Measurements from ENCODE around the gene GMDS. TPM values are rescaled to one million over a fixed set of nuclear protein-coding genes. Genes with fewer than 3 reads are reported as not detected.

The GMDS gene
- polyA plus RNA-seq, 4 donors = 29.7 to 80.9 (median 73.4) TPM

DNA sequence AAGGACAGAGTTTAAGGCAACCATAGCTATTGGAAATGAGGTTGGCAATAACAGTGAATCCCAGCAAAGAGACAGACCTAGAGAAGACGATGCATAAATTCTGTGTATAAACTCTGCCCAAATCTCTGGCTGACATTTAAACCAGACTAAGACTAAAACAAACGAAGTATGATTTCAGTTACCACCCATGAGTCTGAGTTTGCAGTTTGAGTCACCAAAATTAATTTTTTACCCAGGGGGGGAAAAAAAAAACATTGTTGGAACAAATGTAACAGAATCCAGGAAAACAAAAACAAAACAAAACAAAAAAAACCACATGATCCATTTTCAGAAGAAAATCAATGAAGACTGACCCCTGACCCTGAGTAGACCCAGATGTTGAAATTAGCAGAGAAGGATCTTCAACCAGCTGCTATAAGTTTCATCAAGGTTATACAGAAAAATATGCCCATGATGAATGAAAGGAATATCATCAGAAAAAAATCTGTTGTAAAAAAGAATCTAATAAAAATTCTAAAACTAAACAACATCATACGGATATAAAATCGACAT lies 190.8 kb downstream of the GMDS start:
- DNase-seq (ENCODE audit: low read depth in 4 of 4, low spot score in 3 of 4) = no peak

DNA sequence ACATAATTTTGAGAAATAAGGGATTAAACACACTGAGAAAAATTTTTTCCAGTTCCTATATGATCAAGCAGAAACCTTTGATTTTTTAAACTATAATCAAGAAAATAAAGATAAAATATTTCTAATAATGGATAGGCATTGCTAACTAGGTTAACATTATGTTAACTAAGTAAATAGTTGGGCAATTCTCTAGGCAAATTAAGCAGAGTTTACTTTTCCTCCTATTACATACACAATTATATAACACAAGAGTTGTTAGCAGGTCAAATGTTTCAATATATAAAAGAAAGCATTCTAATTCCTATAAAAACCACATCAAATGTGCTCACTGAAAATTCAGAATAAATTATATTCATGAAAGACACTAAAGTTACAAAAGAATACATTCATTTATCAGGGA lies 191.7 kb downstream of the GMDS start:
- DNase-seq (ENCODE audit: low read depth in 4 of 4, low spot score in 3 of 4) = no peak

DNA sequence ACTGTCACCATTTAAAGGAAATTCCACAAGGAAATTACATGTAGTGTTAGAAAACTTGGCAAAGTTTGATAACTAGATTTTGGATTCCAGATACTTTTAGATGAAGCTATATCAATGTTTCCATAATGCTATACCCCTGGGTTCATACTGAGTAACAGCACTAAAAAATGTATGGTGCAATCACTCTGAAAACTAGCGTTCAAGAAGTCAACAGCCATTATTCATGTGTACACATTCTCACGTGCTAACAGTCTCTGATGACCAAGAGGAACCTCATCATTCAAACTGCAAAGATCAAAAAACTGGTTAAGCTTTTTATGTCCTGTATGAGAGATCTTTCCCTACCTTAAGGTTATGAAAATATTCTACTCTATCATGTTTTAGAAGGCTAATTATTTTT lies 197.6 kb downstream of the GMDS start:
- no peak for DNase-seq (ENCODE audit: low read depth in 4 of 4, low spot score in 3 of 4)

DNA sequence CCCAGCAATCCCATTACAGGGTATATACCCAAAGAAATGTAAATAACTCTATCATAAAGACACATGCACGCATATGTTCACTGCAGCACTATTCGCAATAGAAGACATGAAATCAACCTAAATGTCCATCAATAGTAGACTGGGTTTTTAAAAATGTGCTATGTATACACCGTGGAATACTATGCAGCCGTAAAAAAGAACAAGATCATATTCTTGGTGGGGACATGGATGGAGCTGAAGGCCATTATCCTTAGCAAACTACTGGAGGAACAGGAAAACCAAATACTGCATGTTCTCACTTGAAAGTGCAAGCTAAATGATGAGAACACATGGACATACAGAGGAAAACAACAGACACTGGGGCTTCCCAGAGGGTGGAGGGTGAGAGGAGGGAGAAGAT lies 201.2 kb downstream of the GMDS start:
- DNase-seq (ENCODE audit: low read depth in 4 of 4, low spot score in 3 of 4) = no peak

DNA sequence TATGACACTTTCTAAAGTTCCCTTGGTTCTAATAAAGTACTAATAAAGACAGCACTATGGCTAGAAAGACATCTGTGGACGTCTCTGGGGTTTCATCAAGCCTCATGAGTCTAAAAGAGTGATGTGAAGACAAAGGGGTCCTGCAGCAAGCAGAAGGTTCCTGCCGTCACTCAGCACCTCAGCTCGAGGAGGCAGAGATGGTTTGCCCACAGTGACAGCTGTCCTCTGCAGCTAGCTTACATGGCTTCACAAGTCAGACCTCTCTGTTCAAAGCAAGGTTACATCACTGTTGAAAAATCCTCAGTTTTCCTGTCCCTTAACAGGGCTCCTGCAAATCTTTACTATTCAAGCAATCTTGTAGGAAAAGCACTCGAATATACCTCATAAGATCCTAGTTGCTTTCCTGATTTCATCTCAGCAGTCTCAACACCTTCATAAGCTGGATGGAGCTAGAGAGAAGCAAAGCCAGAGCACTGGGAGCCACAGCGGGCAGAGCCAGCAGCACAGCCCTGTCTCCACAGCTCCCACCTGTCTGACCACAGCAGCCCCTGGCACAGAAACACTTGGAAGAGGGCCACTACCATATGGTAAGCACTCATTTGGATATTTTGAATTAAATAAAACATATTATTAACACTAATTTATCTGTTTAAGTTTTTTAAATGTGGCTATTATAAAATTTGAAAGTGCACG lies 202.3 kb downstream of the GMDS start:
- no peak for DNase-seq (ENCODE audit: low read depth in 4 of 4, low spot score in 3 of 4)

DNA sequence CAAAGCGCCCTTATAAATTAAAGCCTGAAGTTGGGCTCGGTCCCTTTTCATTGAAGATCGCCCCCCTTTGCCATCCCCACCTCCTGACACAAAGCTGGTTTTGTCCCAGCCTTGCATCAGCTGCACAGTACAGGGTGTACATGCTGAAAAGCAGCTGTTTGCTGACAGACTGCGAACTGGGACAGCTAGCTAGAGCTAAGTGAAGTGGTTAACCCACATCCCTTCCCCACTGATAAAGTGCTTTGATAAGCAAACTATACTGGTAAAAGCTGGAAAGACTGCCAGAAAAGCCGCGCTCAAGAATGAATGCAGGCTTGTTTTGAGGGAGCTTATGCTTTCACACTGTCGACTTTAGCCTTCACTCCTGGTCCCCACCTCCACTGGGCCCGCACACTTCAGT lies 207.3 kb downstream of the GMDS start:
- DNase-seq (ENCODE audit: low read depth in 4 of 4, low spot score in 3 of 4) = no peak

DNA sequence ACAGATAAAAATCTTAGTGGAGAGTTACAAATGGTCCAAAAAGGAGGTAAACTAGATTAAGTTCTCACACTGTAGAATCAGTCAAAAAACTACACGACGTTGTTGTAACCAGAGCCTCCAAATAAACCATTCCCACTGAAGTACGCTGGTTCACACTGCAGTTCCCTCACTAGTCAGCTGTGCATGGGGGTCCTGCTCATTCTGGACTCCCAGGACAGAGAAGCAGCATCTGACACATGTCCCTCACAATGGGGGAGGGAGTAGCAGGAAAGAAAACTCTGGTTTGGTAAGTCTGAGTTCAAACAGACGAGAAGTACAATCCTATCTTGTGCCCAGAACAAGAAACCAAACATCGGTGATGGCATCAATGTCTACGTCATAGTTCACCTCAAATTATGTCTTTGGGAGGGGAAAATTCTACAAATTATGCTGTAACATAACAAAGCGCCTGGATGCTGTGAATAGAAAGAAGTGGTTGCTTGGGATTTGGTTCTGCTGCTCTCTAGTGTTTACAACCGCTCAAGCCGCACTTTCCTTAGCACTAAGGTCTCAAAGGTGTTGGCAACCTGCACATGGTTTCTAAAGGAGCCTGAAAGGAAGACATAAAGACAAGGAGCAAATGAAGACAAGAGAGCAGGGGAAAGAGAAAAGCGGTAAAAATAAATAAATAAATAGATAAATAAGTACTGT lies 208.0 kb downstream of the GMDS start:
- no peak for DNase-seq (ENCODE audit: low read depth in 4 of 4, low spot score in 3 of 4)

DNA sequence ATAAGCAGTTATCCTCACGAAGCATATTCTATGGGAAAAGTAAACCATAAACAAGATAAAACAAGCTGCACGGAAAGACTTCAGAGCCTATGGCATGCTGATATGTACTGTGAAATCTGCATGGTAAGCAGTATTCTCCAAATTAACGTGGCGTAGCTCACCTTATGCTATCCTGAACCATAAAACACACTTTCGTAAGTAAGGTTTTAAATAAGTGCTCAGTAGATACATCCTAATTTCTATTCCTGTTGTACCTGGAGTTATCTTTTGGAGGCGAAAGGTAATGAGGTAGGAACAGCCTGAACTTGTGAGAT lies 208.7 kb downstream of the GMDS start:
- no peak for DNase-seq (ENCODE audit: low read depth in 4 of 4, low spot score in 3 of 4)

DNA sequence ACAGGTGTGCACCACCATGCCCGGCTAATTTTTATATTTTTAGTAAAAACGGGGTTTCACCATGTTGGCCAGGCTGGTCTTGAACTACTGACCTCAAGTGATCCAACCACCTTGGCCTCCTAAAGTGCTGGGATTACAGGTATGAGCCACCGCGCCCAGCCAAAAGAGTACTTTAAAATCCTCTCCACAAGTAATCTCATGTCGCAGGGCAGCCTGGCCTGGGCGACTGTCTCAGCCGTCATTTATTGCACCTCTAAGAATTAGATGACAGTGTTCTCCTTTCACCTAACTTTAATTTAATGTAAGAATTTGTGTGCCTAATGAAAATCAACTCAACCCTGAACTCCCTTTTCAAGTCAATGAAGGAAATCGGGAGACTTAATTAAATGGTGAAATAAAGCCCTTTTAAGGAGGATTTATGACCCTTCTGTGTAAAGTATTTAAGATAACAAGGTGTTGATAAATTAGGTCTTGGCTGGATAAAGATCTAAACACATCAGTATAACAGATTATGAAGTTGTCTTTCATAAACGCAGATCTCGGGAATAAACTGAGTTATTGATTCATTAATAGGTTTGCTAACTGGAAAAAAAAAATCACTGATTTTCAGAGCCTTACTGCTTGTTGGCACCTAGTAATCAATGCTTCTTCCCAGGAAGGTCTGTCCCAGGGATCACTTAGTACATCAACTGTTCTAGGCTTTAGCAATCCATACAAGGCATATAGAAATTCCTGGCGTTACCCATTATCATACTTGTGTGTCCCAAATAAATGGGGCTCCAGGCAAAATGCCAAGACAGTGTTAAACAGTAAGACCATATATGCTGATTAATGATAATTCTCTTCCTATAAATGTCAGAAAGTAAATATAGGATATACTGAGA lies 209.3 kb downstream of the GMDS start:
- DNase-seq (ENCODE audit: low read depth in 4 of 4, low spot score in 3 of 4) = no peak

DNA sequence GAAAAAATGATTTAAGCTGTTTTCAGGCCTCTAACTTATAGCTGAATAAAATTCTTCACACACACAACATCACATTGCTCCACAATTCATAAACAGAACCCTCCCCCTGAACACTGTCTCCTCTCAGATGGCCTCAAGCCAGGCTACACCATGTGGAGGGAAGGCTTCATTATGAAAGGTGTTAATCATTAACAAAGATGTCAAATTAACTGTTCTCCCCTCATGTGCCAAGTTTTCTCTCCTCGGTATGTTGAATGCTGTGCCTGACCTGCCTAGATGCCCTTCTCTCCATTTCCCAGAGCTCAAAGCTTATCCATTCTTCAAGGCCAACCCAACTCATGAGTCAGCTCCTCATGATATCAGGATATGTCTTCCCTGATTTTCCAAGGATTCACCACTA lies 210.4 kb downstream of the GMDS start:
- peak in 1 of 4 donors; percentile 34 for DNase-seq (ENCODE audit: low read depth in 4 of 4, low spot score in 3 of 4)

DNA sequence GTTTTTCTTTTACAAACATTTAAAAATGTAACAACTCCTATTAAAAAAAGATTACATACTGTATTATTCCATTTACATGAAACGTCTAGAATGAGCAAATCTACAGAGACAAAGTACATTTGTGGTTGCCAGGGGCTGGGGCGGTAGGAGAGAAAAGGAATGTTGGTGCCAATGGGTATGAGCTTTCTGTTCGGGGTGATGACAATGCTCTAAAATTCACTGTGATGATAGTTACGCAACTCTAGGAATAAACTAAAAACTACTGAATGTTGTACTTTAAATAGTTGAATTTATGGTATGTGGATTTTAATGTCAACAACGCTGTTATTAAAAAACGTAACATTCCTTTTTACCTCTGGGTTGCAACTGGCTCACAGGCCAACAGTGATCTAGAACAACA lies 211.1 kb downstream of the GMDS start:
- no peak for DNase-seq (ENCODE audit: low read depth in 4 of 4, low spot score in 3 of 4)

DNA sequence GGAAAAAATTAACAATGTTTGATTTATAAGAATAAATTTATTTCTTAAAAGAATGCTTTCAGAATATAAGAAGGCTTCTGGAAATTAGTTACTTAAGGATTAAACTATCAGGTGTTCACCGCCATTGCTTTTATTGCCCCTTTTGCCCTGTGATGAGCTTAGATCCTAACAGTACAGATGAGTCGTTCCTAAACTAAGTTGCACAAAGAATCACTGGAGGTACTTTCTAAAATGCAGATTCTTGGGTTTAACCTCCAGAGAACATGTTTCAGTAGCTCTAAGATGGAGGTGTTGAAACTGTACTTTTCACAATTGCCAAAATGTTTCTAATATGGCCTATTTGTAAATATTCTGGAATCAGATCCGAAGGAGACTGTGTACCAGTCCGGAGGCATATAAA lies 211.9 kb downstream of the GMDS start:
- DNase-seq (ENCODE audit: low read depth in 4 of 4, low spot score in 3 of 4) = no peak

DNA sequence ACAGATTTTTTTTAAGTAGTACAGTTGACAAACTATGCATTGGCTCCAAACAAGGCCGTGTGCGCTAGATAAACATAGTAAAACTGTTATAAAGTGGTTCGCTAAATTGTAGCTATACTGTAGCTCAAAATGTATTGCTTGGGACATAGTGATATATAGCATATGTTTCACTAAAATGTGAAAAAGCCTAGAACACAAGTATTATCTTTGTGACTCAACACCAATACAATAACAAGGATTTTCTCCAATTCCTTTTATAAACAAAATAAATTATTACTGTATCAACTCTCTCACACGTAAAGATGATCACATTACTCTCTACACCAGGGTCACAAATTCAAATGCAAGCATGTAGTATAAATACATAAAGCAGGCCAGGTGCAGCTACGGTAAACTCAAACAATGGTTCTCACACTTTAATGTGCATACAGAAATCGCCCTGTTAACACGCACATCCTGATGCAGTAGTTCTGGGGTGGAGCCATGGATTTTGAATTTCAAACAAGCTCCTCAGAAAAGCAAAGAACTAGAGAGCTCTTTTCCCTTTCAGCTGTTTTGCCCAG lies 214.6 kb downstream of the GMDS start:
- DNase-seq (ENCODE audit: low read depth in 4 of 4, low spot score in 3 of 4) = no peak

DNA sequence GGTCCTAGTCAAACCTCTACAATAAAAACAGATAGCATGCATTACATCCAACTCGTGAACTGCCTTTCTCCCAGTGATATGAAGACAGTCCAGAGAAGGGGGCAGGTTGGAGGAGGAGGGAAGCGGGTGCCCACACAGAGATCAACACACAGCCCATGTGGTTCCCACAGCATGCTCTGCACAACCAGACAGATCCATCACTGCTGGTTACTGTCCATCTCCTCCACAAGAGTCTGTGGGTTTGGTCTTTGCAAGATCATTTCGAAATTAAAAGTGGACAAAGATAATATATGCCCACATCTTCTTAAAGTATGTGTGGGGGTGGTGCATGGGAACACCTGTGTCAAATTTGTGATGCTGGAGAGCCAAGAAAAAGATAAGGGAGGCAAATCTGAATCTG lies 215.5 kb downstream of the GMDS start:
- DNase-seq (ENCODE audit: low read depth in 4 of 4, low spot score in 3 of 4) = no peak

DNA sequence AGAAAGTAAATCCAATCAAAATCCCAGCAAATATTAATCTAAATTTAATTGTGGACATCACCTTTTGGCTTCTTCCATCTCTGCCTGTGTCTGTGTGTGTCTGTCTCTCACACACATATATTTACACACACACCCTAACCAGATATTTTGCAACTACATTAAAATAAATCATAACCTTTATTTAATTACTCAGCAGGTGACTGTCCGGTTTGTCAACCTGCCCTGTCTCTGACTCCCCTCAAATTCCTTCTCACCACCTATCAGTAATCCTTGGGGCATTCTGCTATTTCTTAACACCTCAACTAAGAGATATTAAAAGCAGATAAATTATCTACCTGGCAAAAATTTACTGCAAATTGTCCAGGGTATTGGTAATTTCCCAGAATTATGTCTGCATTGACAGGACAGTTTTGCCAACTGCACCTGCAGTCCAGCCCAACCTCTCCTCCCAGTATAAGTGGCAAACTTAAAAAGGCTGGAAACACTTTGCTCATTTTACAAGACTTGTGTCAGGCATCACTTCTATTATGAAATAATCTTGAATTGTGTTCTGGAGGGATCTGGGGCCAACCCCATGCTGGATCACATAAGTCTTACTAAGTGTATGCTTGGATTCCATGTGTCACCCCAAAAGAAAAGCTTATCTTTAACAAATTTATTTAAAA lies 216.1 kb downstream of the GMDS start:
- DNase-seq (ENCODE audit: low read depth in 4 of 4, low spot score in 3 of 4) = no peak

DNA sequence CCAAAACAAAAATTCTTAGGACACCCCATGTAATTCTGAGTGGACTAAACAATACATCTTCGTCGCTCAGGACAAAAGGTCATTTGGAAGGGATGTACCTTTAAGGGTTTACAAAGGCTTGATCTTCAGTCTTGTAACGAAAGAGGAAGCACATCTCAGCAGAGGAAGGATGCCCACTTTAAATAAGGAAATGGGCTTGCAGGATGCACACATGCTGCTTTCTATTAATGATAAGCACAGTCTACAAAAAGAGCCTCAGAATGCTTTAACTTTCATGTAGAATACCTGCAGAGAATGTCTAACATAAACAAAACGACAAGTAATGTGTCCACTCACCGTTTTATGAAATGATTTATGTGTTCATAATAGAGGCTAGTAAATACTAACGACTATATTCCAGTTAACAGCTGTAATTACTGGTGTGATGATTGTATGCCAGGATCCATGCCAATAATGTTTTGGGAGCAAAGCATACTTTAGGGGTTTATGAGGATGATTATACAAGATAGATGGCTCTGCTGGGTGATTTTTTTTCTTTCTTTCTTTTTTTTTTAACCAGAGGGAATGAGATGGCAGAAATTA lies 216.9 kb downstream of the GMDS start:
- DNase-seq (ENCODE audit: low read depth in 4 of 4, low spot score in 3 of 4) = no peak

DNA sequence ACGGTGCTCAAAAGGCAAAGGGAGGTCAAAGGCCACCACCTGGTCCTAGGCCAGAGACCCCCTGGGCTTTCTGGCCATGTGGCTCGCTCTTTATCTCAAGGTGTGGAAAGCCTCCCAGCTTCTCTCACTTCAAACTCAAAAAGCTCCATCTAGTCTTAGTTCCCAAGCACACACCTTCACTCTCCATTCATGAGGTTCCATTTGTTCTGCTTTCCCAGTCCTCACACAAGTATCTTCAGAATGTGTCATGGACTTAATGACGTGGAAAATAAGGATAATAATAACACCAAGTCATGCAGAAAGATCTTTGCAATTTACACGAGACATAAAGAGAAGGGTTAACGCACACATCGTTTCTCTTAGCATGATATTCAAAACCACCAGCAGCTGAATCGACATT lies 219.3 kb downstream of the GMDS start:
- DNase-seq (ENCODE audit: low read depth in 4 of 4, low spot score in 3 of 4) = no peak

DNA sequence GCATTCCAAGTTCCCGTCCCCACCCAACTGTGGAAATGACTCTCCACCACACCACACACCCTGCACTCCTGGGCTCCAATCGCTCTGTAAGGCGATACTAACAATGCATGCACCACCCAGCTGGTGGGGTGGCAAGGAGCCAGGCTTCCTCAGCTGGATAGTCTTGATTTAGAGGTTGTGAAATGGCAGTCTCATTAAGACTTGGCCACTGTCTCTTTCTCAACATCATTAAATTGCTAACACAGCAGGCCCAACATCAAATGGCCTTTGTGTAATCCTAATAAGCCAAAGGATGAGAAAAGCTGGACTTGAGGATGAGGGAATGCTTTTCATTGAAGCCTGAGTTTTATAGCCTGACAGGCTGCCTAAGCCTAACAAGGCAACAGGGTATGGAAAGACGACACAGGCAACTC lies 223.7 kb downstream of the GMDS start:
- DNase-seq (ENCODE audit: low read depth in 4 of 4, low spot score in 3 of 4) = no peak

DNA sequence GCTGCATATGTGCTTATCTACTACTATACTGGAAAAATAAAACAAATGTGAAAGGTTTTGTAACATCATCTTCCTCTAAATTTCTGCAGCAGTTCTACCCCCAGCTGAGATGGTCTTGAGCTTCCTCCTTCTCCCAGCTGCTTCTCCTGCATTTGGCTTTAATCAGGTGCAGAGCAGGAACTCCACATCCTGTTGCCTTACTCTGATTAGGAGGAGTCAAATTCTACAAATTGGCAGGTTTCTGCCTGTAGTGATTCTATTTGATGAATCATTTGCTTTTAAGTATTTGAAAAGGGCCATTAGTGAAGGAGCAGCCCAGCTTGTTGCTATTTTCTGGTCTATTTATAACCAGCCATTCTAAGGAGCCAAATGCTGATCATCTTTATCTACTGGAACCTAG lies 224.5 kb downstream of the GMDS start:
- DNase-seq (ENCODE audit: low read depth in 4 of 4, low spot score in 3 of 4) = no peak

DNA sequence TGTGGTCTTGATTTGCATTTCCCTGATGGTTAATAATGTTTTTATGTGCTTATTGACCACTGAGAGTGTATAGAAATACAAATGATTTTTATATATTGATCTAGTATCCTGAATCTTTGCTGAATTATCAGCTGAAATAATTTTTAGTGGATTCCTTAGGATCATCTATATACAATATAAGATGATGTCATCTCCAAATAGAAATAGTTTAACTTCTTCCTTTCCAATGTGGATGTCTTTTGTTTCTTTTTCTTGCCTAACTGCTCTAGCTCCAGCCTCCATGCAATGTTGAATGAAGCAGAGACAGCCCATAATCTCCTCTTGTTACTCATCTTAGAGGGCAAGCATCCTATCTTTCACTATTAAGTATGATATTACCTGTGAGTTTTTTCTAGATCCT lies 226.4 kb downstream of the GMDS start:
- no peak for DNase-seq (ENCODE audit: low read depth in 4 of 4, low spot score in 3 of 4)

Measured in left renal pelvis (tissue), 4 donors.